Measurements from ENCODE around the gene FNBP1. TPM values are rescaled to one million over a fixed set of nuclear protein-coding genes. Genes with fewer than 3 reads are reported as not detected.

FNBP1 gene
- total RNA-seq, 1 donor from 2014 or later: 48.4 TPM

DNA sequence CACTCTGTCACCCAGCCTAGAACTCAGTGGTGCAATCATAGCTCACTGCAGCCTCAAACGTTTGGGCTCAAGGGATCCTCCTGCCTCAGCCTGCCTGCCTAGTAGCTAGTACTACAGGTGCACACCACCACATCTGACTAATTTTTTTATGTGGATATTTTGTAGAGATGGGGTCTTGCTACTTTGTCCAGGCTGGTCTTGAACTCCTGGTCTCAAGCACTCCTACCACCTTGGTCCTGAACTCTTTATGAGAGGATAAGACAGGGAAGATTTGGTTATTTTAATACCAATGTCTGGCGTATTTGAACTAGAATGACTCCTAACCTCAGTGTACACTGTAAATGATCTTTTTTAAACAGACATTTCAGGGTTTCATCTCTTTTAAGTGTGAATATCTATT, 19.8 kb upstream of the FNBP1 start:
- DNase-seq (ENCODE audit: low read depth, low spot score): no peak
- TF ChIP-seq, protein P1, sequence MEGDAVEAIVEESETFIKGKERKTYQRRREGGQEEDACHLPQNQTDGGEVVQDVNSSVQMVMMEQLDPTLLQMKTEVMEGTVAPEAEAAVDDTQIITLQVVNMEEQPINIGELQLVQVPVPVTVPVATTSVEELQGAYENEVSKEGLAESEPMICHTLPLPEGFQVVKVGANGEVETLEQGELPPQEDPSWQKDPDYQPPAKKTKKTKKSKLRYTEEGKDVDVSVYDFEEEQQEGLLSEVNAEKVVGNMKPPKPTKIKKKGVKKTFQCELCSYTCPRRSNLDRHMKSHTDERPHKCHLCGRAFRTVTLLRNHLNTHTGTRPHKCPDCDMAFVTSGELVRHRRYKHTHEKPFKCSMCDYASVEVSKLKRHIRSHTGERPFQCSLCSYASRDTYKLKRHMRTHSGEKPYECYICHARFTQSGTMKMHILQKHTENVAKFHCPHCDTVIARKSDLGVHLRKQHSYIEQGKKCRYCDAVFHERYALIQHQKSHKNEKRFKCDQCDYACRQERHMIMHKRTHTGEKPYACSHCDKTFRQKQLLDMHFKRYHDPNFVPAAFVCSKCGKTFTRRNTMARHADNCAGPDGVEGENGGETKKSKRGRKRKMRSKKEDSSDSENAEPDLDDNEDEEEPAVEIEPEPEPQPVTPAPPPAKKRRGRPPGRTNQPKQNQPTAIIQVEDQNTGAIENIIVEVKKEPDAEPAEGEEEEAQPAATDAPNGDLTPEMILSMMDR (conservative IDR thresholded peaks at IDR 0.05): no peak
- Mint-ChIP-seq H3K9me3 (no peaks in the 10 kb centered on the region), H3K36me3 (ENCODE audit: low read depth) (no peaks in the 10 kb centered on the region), H3K4me1 (no peaks in the 10 kb centered on the region), H3K27me3 (ENCODE audit: low read depth) (no peaks in the 10 kb centered on the region), H3K4me3 (no peak overlapping the region), H3K27ac (ENCODE audit: unreplicated experiment) (no peak overlapping the region)

DNA sequence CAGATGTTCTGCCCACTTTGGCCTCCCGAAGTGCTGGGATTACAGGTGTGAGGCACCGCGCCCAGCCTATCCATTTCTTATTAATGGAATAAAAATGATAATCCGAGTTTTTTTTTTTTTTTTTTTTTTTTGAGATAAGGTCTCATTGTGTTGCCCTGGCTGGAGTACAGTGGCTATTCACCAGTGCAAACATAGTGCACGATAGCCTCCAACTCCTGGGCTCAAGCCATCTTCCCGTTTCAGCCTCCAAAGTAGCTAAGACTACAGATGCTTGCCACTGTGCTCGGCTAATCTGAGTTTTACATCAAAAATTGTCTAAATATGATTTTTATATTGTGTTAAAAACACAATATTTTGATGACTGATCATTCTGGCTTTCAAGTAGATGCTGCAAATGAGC, 17.3 kb upstream of the FNBP1 start:
- no peak overlapping the region for H3K4me3 Mint-ChIP-seq

DNA sequence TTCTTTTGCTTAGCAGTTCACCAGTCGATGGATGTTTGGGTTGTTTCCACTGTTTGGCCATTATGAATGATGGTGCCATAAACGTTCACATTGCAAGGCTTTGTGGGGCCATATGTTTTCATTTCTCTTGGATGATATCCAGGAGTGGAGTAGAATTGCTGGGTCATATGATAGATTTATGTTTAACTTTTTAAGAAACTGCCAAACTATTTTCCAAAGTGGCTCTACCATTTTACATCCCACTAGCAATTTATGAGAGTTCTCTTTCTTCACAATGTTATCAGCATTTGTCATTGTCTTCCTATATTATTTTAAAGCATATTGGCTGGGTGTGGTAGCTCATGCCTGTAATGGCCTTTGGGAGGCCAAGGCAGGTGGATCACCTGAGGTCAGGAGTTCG, 15.9 kb upstream of the FNBP1 start:
- peaks cover 9% of the 10 kb centered on the region for H3K4me1 Mint-ChIP-seq
- no peaks in the 10 kb centered on the region for H3K9me3 Mint-ChIP-seq
- TF ChIP-seq, protein P1 (conservative IDR thresholded peaks at IDR 0.05): no peak
- H3K36me3 Mint-ChIP-seq (ENCODE audit: low read depth): no peaks in the 10 kb centered on the region
- DNase-seq (ENCODE audit: low read depth, low spot score): no peak
- no peaks in the 10 kb centered on the region for H3K27me3 Mint-ChIP-seq (ENCODE audit: low read depth)
- H3K4me3 Mint-ChIP-seq: peak overlapping the region; percentile 58
- H3K27ac Mint-ChIP-seq (ENCODE audit: unreplicated experiment): no peak overlapping the region

More for the DNA sequence above, 17.3 kb upstream of the FNBP1 start:
- Mint-ChIP-seq H3K27me3 (ENCODE audit: low read depth) (no peaks in the 10 kb centered on the region), H3K27ac (ENCODE audit: unreplicated experiment) (no peak overlapping the region), H3K9me3 (no peaks in the 10 kb centered on the region), H3K36me3 (ENCODE audit: low read depth) (no peaks in the 10 kb centered on the region), H3K4me1 (no peaks in the 10 kb centered on the region)
- TF ChIP-seq, protein P1 (conservative IDR thresholded peaks at IDR 0.05): no peak
- no peak for DNase-seq (ENCODE audit: low read depth, low spot score)

DNA sequence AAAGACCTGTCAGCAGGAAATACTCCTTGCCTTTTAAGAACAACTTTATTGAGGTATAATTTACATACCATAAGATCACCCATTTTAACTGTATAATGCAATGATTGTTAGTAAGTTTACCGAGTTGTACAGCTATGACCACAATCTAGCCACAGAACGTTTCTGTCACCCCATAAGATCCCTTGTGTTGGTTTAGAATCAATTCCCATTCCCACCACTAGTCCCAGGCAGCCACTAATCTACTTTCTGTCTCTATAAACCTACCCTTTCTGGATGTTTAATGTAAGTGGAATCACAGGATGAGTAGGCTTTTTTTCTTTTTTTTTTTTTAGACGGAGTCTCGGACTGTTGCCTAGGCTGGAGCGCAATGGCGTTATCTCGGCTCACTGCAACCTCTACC, 15.2 kb upstream of the FNBP1 start:
- H3K27me3 Mint-ChIP-seq (ENCODE audit: low read depth): no peaks in the 10 kb centered on the region
- peaks cover 11% of the 10 kb centered on the region for H3K4me1 Mint-ChIP-seq
- H3K9me3 Mint-ChIP-seq: no peaks in the 10 kb centered on the region
- DNase-seq (ENCODE audit: low read depth, low spot score): no peak
- TF ChIP-seq, protein P1 (conservative IDR thresholded peaks at IDR 0.05): peak; percentile 56
- no peak overlapping the region for H3K27ac Mint-ChIP-seq (ENCODE audit: unreplicated experiment)
- H3K36me3 Mint-ChIP-seq (ENCODE audit: low read depth): no peaks in the 10 kb centered on the region
- H3K4me3 Mint-ChIP-seq: peak overlapping the region; percentile 66

DNA sequence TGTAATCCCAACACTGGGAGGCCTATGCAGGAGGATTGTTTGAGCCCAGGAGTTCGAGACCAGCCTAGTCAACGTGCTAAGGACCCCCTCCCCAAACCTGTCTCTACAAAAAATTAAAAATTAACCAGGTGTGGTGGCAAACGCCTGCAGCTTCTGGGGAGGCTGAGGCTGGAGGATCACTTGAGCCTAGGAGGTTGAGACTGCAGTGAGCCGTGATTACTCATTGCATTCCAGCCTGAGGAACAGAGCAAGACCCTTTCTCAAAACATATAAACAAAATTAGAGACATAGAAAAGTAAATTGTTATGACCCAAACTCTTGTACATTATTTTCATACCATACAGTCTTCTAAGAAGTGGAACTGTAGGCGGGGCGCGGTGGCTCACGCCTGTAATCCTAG, 11.8 kb upstream of the FNBP1 start:
- Mint-ChIP-seq H3K36me3 (ENCODE audit: low read depth) (no peaks in the 10 kb centered on the region), H3K4me1 (peaks cover 19% of the 10 kb centered on the region), H3K27ac (ENCODE audit: unreplicated experiment) (no peak overlapping the region), H3K27me3 (ENCODE audit: low read depth) (no peaks in the 10 kb centered on the region), H3K4me3 (peak overlapping the region; percentile 95), H3K9me3 (no peaks in the 10 kb centered on the region)
- TF ChIP-seq, protein P1 (conservative IDR thresholded peaks at IDR 0.05): no peak
- no peak for DNase-seq (ENCODE audit: low read depth, low spot score)

DNA sequence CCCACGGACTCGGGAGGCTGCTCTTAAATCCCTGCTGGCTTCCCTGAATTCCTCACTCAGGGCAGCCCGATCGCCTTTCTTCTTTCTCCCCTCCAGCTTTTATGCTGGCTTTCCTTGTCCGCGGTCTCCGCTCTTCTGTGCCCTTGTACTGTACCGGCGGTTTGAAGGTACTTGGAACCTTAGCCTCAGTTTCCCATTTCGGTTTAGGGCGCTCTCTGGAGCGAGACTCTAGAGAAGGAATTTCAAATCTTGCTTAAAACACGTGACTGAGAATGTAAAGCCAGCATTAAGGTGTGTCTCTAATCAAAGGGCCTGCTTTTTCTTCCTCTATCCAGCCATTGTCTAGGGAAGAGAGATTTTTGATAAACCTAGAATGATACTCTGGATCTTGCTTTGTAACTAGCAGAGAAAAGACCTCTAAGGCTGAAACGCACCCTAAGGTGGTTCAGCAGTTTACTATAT, 11.4 kb upstream of the FNBP1 start:
- Mint-ChIP-seq H3K4me1 (peaks cover 19% of the 10 kb centered on the region), H3K4me3 (peak overlapping the region; percentile 95), H3K36me3 (ENCODE audit: low read depth) (no peaks in the 10 kb centered on the region), H3K9me3 (no peaks in the 10 kb centered on the region), H3K27ac (ENCODE audit: unreplicated experiment) (peak overlapping the region; percentile 91), H3K27me3 (ENCODE audit: low read depth) (no peaks in the 10 kb centered on the region)
- TF ChIP-seq, protein P1 (conservative IDR thresholded peaks at IDR 0.05): no peak
- DNase-seq (ENCODE audit: low read depth, low spot score): no peak

Measured in neural crest cell (in vitro differentiated cells).